ENCODE measurements around the gene BCAN.

The BCAN gene

DNA sequence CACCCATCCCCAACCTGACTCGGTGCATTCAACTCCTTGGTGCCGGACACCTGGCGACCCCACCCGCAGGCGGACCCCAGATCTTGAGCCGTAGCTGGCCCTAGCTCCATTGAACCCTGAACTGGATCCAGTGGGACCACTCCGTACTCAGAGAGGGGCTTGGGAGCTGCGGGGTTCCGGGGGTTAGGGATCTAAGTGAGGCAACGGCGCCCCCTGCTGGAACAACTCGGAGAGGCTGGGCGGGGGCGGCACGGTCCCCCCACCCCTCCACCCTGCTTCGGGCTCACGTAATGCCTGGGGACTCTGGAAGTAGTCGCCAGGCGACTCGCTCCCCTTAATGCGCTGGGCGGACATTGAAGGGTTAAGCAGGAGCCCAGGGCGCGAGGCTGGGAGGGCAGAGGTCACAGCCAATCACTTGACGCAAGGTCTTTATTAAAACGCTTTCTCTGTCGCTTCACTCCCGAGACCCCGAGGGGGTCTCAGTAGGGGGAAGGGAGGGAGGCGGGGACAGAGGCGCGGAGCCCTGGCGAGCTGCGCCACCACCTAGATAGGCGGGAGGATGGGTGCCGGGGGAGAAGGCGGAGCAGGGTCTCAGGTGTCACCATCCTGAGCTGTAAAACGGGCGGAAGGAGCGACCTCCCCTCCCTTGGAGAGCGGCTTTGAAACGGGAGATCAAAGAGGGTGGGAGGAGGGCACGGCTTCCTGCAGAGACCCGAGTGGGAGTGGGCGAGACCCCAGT, 64.2 kb downstream of the BCAN start:
- TF ChIP-seq SIN3A (IDR thresholded peaks at IDR 0.05; ENCODE audit: borderline replicate concordance, insufficient read depth, low read length), result no peak
- TF ChIP-seq FOXP2 (optimal IDR thresholded peaks at IDR 0.05; ENCODE audit: borderline replicate concordance, extremely low read depth, extremely low read length, insufficient read depth), result no peak
- TF ChIP-seq TAF1 (IDR thresholded peaks at IDR 0.05; ENCODE audit: borderline replicate concordance, insufficient read depth, low read length), result no peak
- TF ChIP-seq REST (IDR thresholded peaks at IDR 0.05; ENCODE audit: insufficient read depth in 1 of 2, low read depth in 2 of 2, low read length in 2 of 2), result no peak
- TF ChIP-seq POLR2AphosphoS5 (IDR thresholded peaks at IDR 0.05; ENCODE audit: low read depth, low read length), result no peak

DNA sequence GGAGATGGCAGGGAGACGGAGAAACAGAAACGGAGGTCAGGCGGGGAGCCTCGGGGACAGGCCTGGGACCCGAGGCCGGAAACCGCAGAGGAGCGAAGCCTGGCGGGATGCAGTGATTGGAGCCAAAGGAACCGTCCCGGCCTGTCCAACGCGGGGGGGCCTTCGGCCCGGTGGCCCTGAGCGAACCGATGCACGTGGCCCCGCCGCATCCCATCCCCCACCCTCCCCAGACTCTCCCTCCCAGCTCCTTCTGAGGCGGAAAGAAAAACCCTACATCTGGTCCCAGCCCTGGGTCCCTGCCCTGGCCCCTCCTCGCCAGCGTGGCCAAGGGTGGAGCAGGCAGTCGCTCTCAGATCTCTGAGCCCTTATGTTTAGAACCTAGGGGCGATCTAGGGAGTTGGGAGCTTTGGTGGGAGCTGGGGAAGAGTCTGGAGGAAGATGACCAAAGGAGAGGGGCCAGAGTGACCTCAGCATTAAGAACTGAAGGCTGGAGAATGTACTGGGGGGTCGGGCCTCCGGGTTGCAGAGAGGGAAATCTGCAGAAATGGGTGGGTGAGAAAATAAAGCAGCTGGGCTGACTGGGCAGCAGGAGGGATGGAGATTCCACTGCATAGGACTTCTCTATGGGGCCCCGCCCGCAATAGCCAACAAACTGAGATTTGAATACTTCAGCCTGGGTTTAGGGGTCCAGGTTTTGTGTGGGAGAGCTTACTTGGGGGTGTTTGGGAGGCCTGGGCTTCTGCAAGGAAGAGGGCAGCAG, 64.9 kb downstream of the BCAN start:
- TF ChIP-seq FOXP2 (optimal IDR thresholded peaks at IDR 0.05; ENCODE audit: borderline replicate concordance, extremely low read depth, extremely low read length, insufficient read depth) (no peak), TAF1 (IDR thresholded peaks at IDR 0.05; ENCODE audit: borderline replicate concordance, insufficient read depth, low read length) (no peak), SIN3A (IDR thresholded peaks at IDR 0.05; ENCODE audit: borderline replicate concordance, insufficient read depth, low read length) (no peak), REST (IDR thresholded peaks at IDR 0.05; ENCODE audit: insufficient read depth in 1 of 2, low read depth in 2 of 2, low read length in 2 of 2) (no peak)

DNA sequence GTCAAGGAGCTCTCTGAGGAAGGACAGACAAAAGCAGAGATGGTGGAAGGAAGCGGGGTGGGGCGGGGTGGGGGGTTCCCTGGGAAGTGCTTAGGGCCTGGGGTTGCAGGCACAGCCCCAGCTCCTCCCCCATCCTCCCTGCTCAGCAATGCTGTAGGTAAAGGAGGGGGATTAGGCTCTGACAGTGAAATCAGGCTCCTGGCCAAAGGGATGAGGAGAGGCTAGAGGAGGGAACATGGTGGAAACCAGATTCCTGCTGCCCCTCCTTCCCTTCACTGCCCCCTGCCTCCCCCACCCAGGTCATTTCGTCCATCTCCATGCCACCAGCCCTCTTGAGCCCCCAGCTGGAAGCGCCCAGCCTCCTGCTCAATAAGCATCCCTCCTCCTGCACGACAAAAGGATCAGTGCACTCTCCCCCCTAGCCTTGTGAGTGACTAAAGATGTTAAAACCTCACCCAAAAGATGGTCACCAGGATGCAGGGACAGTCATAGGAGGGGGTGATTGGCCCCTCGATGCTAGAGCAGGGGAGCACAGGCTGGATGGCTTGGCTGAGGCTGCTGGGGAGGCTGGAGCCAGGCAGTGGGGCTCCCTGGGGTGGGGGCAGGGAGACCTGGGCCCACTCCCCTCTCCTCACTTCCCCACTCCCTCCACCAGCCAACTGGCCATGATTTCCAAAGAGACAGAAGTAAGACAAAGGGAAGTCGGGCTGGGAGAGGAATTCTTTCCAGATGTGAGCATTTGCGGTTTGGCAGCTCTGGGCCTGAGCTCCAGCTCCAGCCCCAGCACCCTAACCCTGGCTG, 65.7 kb downstream of the BCAN start:
- no peak for TF ChIP-seq SIN3A (IDR thresholded peaks at IDR 0.05; ENCODE audit: borderline replicate concordance, insufficient read depth, low read length)
- TF ChIP-seq POLR2AphosphoS5 (IDR thresholded peaks at IDR 0.05; ENCODE audit: low read depth, low read length), result no peak
- no peak for TF ChIP-seq TAF1 (IDR thresholded peaks at IDR 0.05; ENCODE audit: borderline replicate concordance, insufficient read depth, low read length)
- TF ChIP-seq FOXP2 (optimal IDR thresholded peaks at IDR 0.05; ENCODE audit: borderline replicate concordance, extremely low read depth, extremely low read length, insufficient read depth), result no peak
- TF ChIP-seq REST (IDR thresholded peaks at IDR 0.05; ENCODE audit: insufficient read depth in 1 of 2, low read depth in 2 of 2, low read length in 2 of 2), result no peak

DNA sequence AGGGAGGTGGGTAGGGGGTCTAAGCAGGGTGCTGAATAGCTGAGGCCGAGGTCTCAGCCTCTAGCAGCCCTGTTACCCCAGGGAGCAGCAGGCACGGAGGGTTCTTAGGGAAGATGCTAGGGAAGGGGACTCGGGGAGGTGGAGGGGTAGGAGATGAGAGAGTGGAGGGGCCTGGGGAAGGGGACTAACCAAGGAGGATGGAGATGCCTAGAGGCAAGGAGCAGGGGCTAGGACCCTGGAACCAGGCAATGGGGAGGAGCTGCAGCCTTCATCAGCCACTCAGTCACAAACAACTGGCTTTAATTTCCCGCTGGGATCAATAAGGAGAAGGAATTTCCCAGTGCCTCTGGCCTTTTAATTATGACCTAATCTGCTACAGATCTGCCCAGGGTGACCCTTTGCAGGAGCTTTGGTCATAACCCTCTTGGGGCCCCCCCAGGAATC, 66.3 kb downstream of the BCAN start:
- TF ChIP-seq TAF1 (IDR thresholded peaks at IDR 0.05; ENCODE audit: borderline replicate concordance, insufficient read depth, low read length), result no peak
- no peak for TF ChIP-seq SIN3A (IDR thresholded peaks at IDR 0.05; ENCODE audit: borderline replicate concordance, insufficient read depth, low read length)
- no peak for TF ChIP-seq FOXP2 (optimal IDR thresholded peaks at IDR 0.05; ENCODE audit: borderline replicate concordance, extremely low read depth, extremely low read length, insufficient read depth)
- TF ChIP-seq REST (IDR thresholded peaks at IDR 0.05; ENCODE audit: insufficient read depth in 1 of 2, low read depth in 2 of 2, low read length in 2 of 2), result no peak
- no peak for TF ChIP-seq POLR2AphosphoS5 (IDR thresholded peaks at IDR 0.05; ENCODE audit: low read depth, low read length)
